ENCODE results near the gene TXNIP.
"Not testable (repeated sequence)": the region's sequence is repeated elsewhere in the genome, so short reads cannot be mapped to it uniquely, and the experiment has no call there.

DNA sequence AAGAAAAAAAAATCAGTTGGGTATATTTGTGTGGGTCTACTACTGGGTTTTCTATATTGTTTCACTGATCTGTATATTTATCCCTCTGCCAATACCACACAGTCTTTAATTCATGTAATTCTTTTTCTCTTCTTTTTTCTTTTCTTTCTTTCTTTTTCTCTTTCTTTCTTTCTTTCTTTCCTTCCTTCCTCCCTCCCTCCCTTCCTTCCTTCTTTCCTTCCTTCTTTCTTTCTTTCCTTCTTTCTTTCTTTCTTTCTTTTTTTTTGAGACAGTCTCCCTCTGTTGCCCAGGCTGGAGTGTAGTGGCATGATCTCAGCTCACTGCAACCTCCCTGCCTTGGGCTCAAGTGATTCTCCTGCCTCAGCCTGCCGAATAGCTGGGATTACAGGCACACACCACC, 30.3 kb upstream of the TXNIP start:
- TF ChIP-seq EZH2 (IDR thresholded peaks at IDR 0.05; ENCODE audit: low read depth); CTCF (conservative IDR thresholded peaks at IDR 0.05): not testable (repeated sequence)
